HEK293 (cell line): ENCODE data around the gene PPP1R18.

ENCODE experiments used
- CTCF ChIA-PET: fragments of 350-600 bp; formaldehyde crosslinking; extraction: SDS; loops from one replicate; lab custom pipeline; 2021; ENCODE audit warnings: antibody characterized with exemption; lab: Yijun Ruan, JAX
- POLR2A ChIA-PET: fragments of 300-600 bp; formaldehyde crosslinking; extraction: SDS; loops from one replicate; lab custom pipeline; 2020; ENCODE audit warnings: antibody characterized with exemption, inconsistent platforms; lab: Yijun Ruan, JAX
- H3K27ac ChIP-seq: fragments of 200-500 bp; sonication (Bioruptor generic); 2 replicates; pipeline ENCODE4 v1.5.1; 2014; ENCODE audit warnings: low read depth, low read length, control low read depth, inconsistent platforms; ENCODE audit errors: extremely low read depth
- H3K36me3 ChIP-seq, 2 experiments: fragments of 200-500 bp in 1 of 2; sonication (Bioruptor generic) in 1 of 2; 1 replicate in 1 of 2; 2 replicates in 1 of 2; pipeline ENCODE4 v1.5.1; 2014 to 2017; ENCODE audit warnings: inconsistent platforms in 2 of 2, low read length in 2 of 2; ENCODE audit not compliant: control insufficient read depth in 2 of 2, insufficient read depth in 1 of 2
- H3K4me1 ChIP-seq: fragments of 200-500 bp; sonication (Bioruptor generic); 2 replicates; pipeline ENCODE4 v1.5.1; 2014; ENCODE audit warnings: mild to moderate bottlenecking, low read length, inconsistent platforms; ENCODE audit not compliant: control insufficient read depth, insufficient read depth
- H3K4me3 ChIP-seq: 2 replicates; pipeline ENCODE4 v1.5.1; 2011; ENCODE audit warnings: low read depth, mild to moderate bottlenecking, control low read depth, low read length, moderate library complexity
- H3K9me3 ChIP-seq: fragments of 200-500 bp; sonication (Bioruptor generic); 2 replicates; pipeline ENCODE4 v1.5.1; 2014; ENCODE audit warnings: low read depth, low read length, inconsistent platforms; ENCODE audit not compliant: control insufficient read depth, insufficient read depth
- BCL11A ChIP-seq: fragments of 450-650 bp; formaldehyde crosslinking; IDR thresholded peaks from 2 replicates; pipeline ENCODE4 v1.5.1; 2016; ENCODE audit warnings: low read depth, missing biosample characterization, missing genetic modification characterization
- HOXC10 ChIP-seq: sonication (generic); formaldehyde crosslinking; IDR thresholded peaks from 2 replicates; pipeline ENCODE4 v1.8.1; 2023; ENCODE audit warnings: mild to moderate bottlenecking, missing genetic modification reagents
- KLF10 ChIP-seq: fragments of 450-650 bp; IDR thresholded peaks from 2 replicates; pipeline ENCODE4 v1.5.1; 2018; ENCODE audit warnings: missing biosample characterization, mild to moderate bottlenecking, missing genetic modification characterization
- OSR2 ChIP-seq: fragments of 450-650 bp; formaldehyde crosslinking; IDR thresholded peaks from 2 replicates; pipeline ENCODE4 v1.5.1; 2016; ENCODE audit warnings: missing biosample characterization, missing genetic modification characterization
- PRDM1 ChIP-seq: fragments of 450-650 bp; formaldehyde crosslinking; IDR thresholded peaks from 2 replicates; pipeline ENCODE4; 2016; ENCODE audit warnings: missing biosample characterization, missing genetic modification characterization
- TRIM28 ChIP-seq: IDR thresholded peaks from 2 replicates; pipeline ENCODE4 v1.6.1; 2011; ENCODE audit warnings: low read length, control low read depth, borderline replicate concordance
- ZBTB44 ChIP-seq: fragments of 450-650 bp; IDR thresholded peaks from 2 replicates; pipeline ENCODE4 v1.5.1; 2018; ENCODE audit warnings: missing biosample characterization, mild to moderate bottlenecking, missing genetic modification characterization
- ZFHX2 ChIP-seq: fragments of 450-650 bp; formaldehyde crosslinking; conservative IDR thresholded peaks from 2 replicates; pipeline ENCODE4 v1.5.1; 2016; ENCODE audit warnings: missing biosample characterization, missing genetic modification characterization
- ZFP37 ChIP-seq: fragments of 450-650 bp; formaldehyde crosslinking; IDR thresholded peaks from 2 replicates; pipeline ENCODE4 v1.5.1; 2016; ENCODE audit warnings: missing biosample characterization, missing genetic modification characterization
- ZFP69B ChIP-seq: fragments of 450-650 bp; formaldehyde crosslinking; IDR thresholded peaks from 2 replicates; pipeline ENCODE4 v1.5.1; 2016; ENCODE audit warnings: missing biosample characterization, missing genetic modification characterization
- ZNF112 ChIP-seq: fragments of 450-650 bp; formaldehyde crosslinking; IDR thresholded peaks from 2 replicates; pipeline ENCODE4 v1.5.0; 2017; ENCODE audit warnings: missing biosample characterization, missing genetic modification characterization
- ZNF133 ChIP-seq: fragments of 450-650 bp; formaldehyde crosslinking; IDR thresholded peaks from 2 replicates; pipeline ENCODE4 v1.5.1; 2016; ENCODE audit warnings: missing biosample characterization, missing genetic modification characterization
- ZNF202 ChIP-seq: fragments of 450-650 bp; formaldehyde crosslinking; IDR thresholded peaks from 2 replicates; pipeline ENCODE4 v1.5.1; 2016; ENCODE audit warnings: missing biosample characterization, missing genetic modification characterization, borderline replicate concordance
- ZNF211 ChIP-seq: fragments of 450-650 bp; formaldehyde crosslinking; IDR thresholded peaks from 2 replicates; pipeline ENCODE4 v1.5.1; 2016; ENCODE audit warnings: low read depth, missing biosample characterization, missing genetic modification characterization
- ZNF248 ChIP-seq: fragments of 450-650 bp; formaldehyde crosslinking; IDR thresholded peaks from 2 replicates; pipeline ENCODE4 v1.5.1; 2017; ENCODE audit warnings: missing biosample characterization, missing genetic modification characterization
- ZNF350 ChIP-seq: fragments of 450-650 bp; formaldehyde crosslinking; IDR thresholded peaks from 2 replicates; pipeline ENCODE4 v1.5.0; 2017; ENCODE audit warnings: missing biosample characterization, mild to moderate bottlenecking, missing genetic modification characterization
- ZNF366 ChIP-seq: fragments of 450-650 bp; formaldehyde crosslinking; conservative IDR thresholded peaks from 2 replicates; pipeline ENCODE4 v1.5.1; 2016; ENCODE audit warnings: missing biosample characterization, missing genetic modification characterization
- ZNF510 ChIP-seq: fragments of 450-650 bp; formaldehyde crosslinking; IDR thresholded peaks from 2 replicates; pipeline ENCODE4 v1.5.1; 2018; ENCODE audit warnings: mild to moderate bottlenecking, missing genetic modification characterization, missing biosample characterization; ENCODE audit not compliant: insufficient replicate concordance
- ZNF514 ChIP-seq: fragments of 450-650 bp; formaldehyde crosslinking; IDR thresholded peaks from 2 replicates; pipeline ENCODE4 v1.5.1; 2016; ENCODE audit warnings: missing biosample characterization, missing genetic modification characterization
- ZNF549 ChIP-seq: fragments of 450-650 bp; IDR thresholded peaks from 2 replicates; pipeline ENCODE4 v1.5.1; 2018; ENCODE audit warnings: missing biosample characterization, missing genetic modification characterization, mild to moderate bottlenecking, inconsistent platforms, moderate library complexity
- ZNF555 ChIP-seq: fragments of 450-650 bp; formaldehyde crosslinking; conservative IDR thresholded peaks from 2 replicates; pipeline ENCODE4 v1.5.1; 2017; ENCODE audit warnings: missing biosample characterization, mild to moderate bottlenecking, missing genetic modification characterization, inconsistent platforms
- ZNF692 ChIP-seq: fragments of 450-650 bp; formaldehyde crosslinking; IDR thresholded peaks from 2 replicates; pipeline ENCODE4 v1.5.1; 2016; ENCODE audit warnings: missing biosample characterization, missing genetic modification characterization
- ZSCAN18 ChIP-seq: fragments of 450-650 bp; formaldehyde crosslinking; IDR thresholded peaks from 2 replicates; pipeline ENCODE4 v1.5.1; 2016; ENCODE audit warnings: missing biosample characterization, missing genetic modification characterization

The PPP1R18 gene

GRCh38 chr6:30641048-30641447 lies 45.4 kb downstream of the PPP1R18 start:
- Histone ChIP-seq H3K4me1 (peaks cover 3% of the 10 kb centered on the region), H3K9me3 (no peaks in the 10 kb centered on the region), H3K4me3 (no peak overlapping the region), H3K36me3 (peaks cover 34 to 70% of the 10 kb centered on the region in 2 experiments; a peak in 2 of 3 replicates), H3K27ac (no peak overlapping the region)
- ChIA-PET POLR2A (interaction anchor here (0.8 to 1.9 kb wide), 4 partner anchors 11 to 90 kb away, joined by 3 to 5 read pairs (median 4); no protein-coding TSS in a partner anchor), CTCF (interaction anchor here (0.6 to 1.0 kb wide), 3 partner anchors 48 to 157 kb away, joined by 3 to 8 read pairs (median 3); no protein-coding TSS in a partner anchor)
- TF ChIP-seq ZNF133 (tag by site-specific recombination), result no peak
- TF ChIP-seq KLF10, result no peak
- TF ChIP-seq ZFP37 (tag by site-specific recombination), result no peak
- no peak for TF ChIP-seq TRIM28
- TF ChIP-seq OSR2, result no peak
- no peak for TF ChIP-seq HOXC10 (CRISPR knock-in tag)
- no peak for TF ChIP-seq ZNF248 (tag by site-specific recombination)
- no peak for TF ChIP-seq ZFP69B
- no peak for TF ChIP-seq ZNF112
- no peak for TF ChIP-seq ZBTB44 (tag by site-specific recombination)
- no peak for TF ChIP-seq ZNF211 (tag by site-specific recombination)
- no peak for TF ChIP-seq ZNF514 (tag by site-specific recombination)
- TF ChIP-seq ZNF555, result no peak

GRCh38 chr6:30640481-30640880 lies 46.0 kb downstream of the PPP1R18 start:
- TF ChIP-seq BCL11A (tag by site-specific recombination) (no peak), ZNF692 (tag by site-specific recombination) (no peak), ZFP37 (tag by site-specific recombination) (no peak), ZSCAN18 (tag by site-specific recombination) (no peak), ZNF202 (no peak), ZNF366 (tag by site-specific recombination) (no peak), ZFHX2 (no peak), ZNF549 (tag by site-specific recombination) (no peak), ZNF350 (tag by site-specific recombination) (no peak), ZNF510 (tag by site-specific recombination) (no peak), PRDM1 (tag by site-specific recombination) (no peak)
- Histone ChIP-seq H3K36me3 (peaks cover 31 to 70% of the 10 kb centered on the region in 2 experiments; a peak in 2 of 3 replicates), H3K9me3 (no peaks in the 10 kb centered on the region), H3K27ac (no peak overlapping the region), H3K4me1 (no peaks in the 10 kb centered on the region), H3K4me3 (no peak overlapping the region)
- CTCF ChIA-PET, result interaction anchor here (0.7 kb wide), 1 partner anchor 15 kb away, joined by 4 read pairs; no protein-coding TSS in a partner anchor
- POLR2A ChIA-PET, result interaction anchor here (0.6 to 0.9 kb wide), 3 partner anchors 25 to 428 kb away, joined by 3 to 4 read pairs (median 3); no protein-coding TSS in a partner anchor
